Mucosa of gallbladder (tissue), 1 donor: ENCODE data around the gene WTIP. TPM values are rescaled to one million over a fixed set of nuclear protein-coding genes. Genes with fewer than 3 reads are reported as not detected.
A peak's percentile ranks its signal among the peaks of the same experiment; 100 is the strongest.
"Not testable (repeated sequence)": the region's sequence is repeated elsewhere in the genome, so short reads cannot be mapped to it uniquely, and the experiment has no call there.

Experiments
- DNase-seq: peaks from one replicate; pipeline ENCODE4 v3.0.0-alpha.2; 2020; ENCODE audit warnings: low spot score
- total RNA-seq: library from RNA; stranded (reverse); gene quantifications from one replicate; pipeline ENCODE4 v1.2.1, GENCODE V29; 2021
- donor health status: DM: no; HTN: no; CAD: no.

Gene WTIP
- total RNA-seq, result 24.0 TPM

GRCh38 chr19:34480971-34481841 is at the start of gene WTIP:
WTIP (plus strand) TSS chr19:34481758; CDS start chr19:34481975, 217 bp downstream.
- peak; percentile 54 for DNase-seq

GRCh38 chr19:34432797-34433196 is 48.8 kb upstream of the WTIP start:
- peak; percentile 11 for DNase-seq

GRCh38 chr19:34436716-34437115 is 44.8 kb upstream of the WTIP start:
- no peak for DNase-seq

GRCh38 chr19:34448191-34448590 is 33.4 kb upstream of the WTIP start:
- DNase-seq, result no peak

- DNase-seq, result no peak
Observed at GRCh38 chr19:34452723-34453122, 28.8 kb upstream of the WTIP start.

- no peak for DNase-seq
Observed at GRCh38 chr19:34454091-34454490, 27.5 kb upstream of the WTIP start.

- no peak for DNase-seq
Observed at GRCh38 chr19:34454685-34455084, 26.9 kb upstream of the WTIP start.

GRCh38 chr19:34455783-34456480 is 25.6 kb upstream of the WTIP start:
- not testable (repeated sequence) for DNase-seq

GRCh38 chr19:34457446-34457845 is 24.1 kb upstream of the WTIP start:
- no peak for DNase-seq

GRCh38 chr19:34458677-34459076 is 22.9 kb upstream of the WTIP start:
- no peak for DNase-seq

- DNase-seq, result peak; percentile 59
Observed at GRCh38 chr19:34459614-34460013, 21.9 kb upstream of the WTIP start.

GRCh38 chr19:34461375-34462100 is 20.0 kb upstream of the WTIP start:
- no peak for DNase-seq

GRCh38 chr19:34464785-34465184 is 16.8 kb upstream of the WTIP start:
- not testable (repeated sequence) for DNase-seq

- no peak for DNase-seq
Observed at GRCh38 chr19:34468409-34468808, 13.1 kb upstream of the WTIP start.

GRCh38 chr19:34469026-34469425 is 12.5 kb upstream of the WTIP start:
- not testable (repeated sequence) for DNase-seq

GRCh38 chr19:34471906-34472700 is 9.5 kb upstream of the WTIP start:
- DNase-seq, result no peak

- DNase-seq, result no peak
Observed at GRCh38 chr19:34474233-34474989, 7.1 kb upstream of the WTIP start.

GRCh38 chr19:34475026-34475974 is 6.3 kb upstream of the WTIP start:
- DNase-seq, result no peak

- DNase-seq, result no peak
Observed at GRCh38 chr19:34475975-34476594, 5.5 kb upstream of the WTIP start.
